Measurements from ENCODE around the gene CADM4. TPM values are rescaled to one million over a fixed set of nuclear protein-coding genes. Genes with fewer than 3 reads are reported as not detected.

The CADM4 gene
- total and polyA plus RNA-seq, 2 of the 8 experiments (the other 6 are each of a cell fraction or from before 2014, with no cell fraction given), result 13.5 to 25.0 TPM

- Histone ChIP-seq H3K23ac (ENCODE audit: insufficient read length) (no peak overlapping the region), H2AFZ (ENCODE audit: low read length) (no peak overlapping the region), H3K4me1 (replicated peaks in 1 of 4; ENCODE audit: control insufficient read depth in 3 of 4, insufficient read depth in 4 of 4, low read length in 3 of 4) (no peaks in the 10 kb centered on the region; a peak in 1 of 7 replicates), H3K9me3 (ENCODE audit: insufficient read depth in 2 of 2, low read depth in 1 of 2, low read length in 1 of 2) (no peaks in the 10 kb centered on the region), H3K4me3 (ENCODE audit: extremely low read depth in 1 of 4, insufficient read depth in 2 of 4, low read depth in 3 of 4, low read length in 4 of 4) (no peak overlapping the region), H3K4me2 (ENCODE audit: insufficient read depth in 1 of 2, low read depth in 2 of 2, low read length in 2 of 2) (no peak overlapping the region), H3K14ac (ENCODE audit: insufficient read length) (no peak overlapping the region), H3K9ac (replicated peaks in 1 of 4; ENCODE audit: extremely low read depth in 1 of 4, low read depth in 3 of 4, low read length in 3 of 4) (no peak overlapping the region), H2BK15ac (ENCODE audit: low read length) (no peak overlapping the region), H2BK5ac (ENCODE audit: low read depth, low read length) (no peak overlapping the region), H4K8ac (ENCODE audit: extremely low read depth, insufficient read depth, low read length) (no peak overlapping the region), H3K79me1 (ENCODE audit: low read depth, low read length) (no peaks in the 10 kb centered on the region; the same call in 1 of the 2 replicates), H4K91ac (replicated peaks; ENCODE audit: insufficient read length, low read length) (no peak overlapping the region), H3K27me3 (replicated peaks in 1 of 4; ENCODE audit: control insufficient read depth in 3 of 4, extremely low read depth in 1 of 4, insufficient read depth in 3 of 4, low read length in 3 of 4) (no peaks in the 10 kb centered on the region), H2BK12ac (ENCODE audit: low read depth, low read length) (no peak overlapping the region), H3K56ac (replicated peaks; ENCODE audit: insufficient read length, low read depth, low read length) (no peak overlapping the region), H3K27ac (ENCODE audit: low read depth, low read length) (no peak overlapping the region), H2BK120ac (replicated peaks; ENCODE audit: low read depth, low read length) (no peak overlapping the region), H3K4ac (replicated peaks; ENCODE audit: insufficient read length, low read depth, low read length) (no peak overlapping the region), H3K23me2 (ENCODE audit: low read depth, low read length) (no peaks in the 10 kb centered on the region), H2BK20ac (ENCODE audit: low read length) (no peak overlapping the region), H2AK5ac (ENCODE audit: low read depth, low read length) (no peak overlapping the region), H3K18ac (ENCODE audit: extremely low read depth, low read length) (no peak overlapping the region), H4K5ac (ENCODE audit: insufficient read length, low read depth, low read length) (no peak overlapping the region), H3K79me2 (ENCODE audit: control insufficient read depth in 1 of 2, insufficient read depth in 2 of 2, low read length in 2 of 2) (no peaks in the 10 kb centered on the region), H4K20me1 (replicated peaks in 1 of 2; ENCODE audit: control insufficient read depth in 1 of 2, insufficient read depth in 2 of 2, low read length in 2 of 2) (peaks cover 0 to 1% of the 10 kb centered on the region in 2 experiments), H3K36me3 (ENCODE audit: control insufficient read depth in 2 of 4, insufficient read depth in 4 of 4, low read length in 3 of 4) (peaks cover 2 to 26% (median 12%) of the 10 kb centered on the region in 4 experiments; a peak in 5 of 8 replicates)
- 96% methylated on average over 5 of the region's 6 CpGs; no CpG with 5 or more reads in 1 of the 2 experiments for WGBS, 2 experiments (ENCODE audit: extremely low coverage in 1 of 2, insufficient coverage in 1 of 2, insufficient read length in 1 of 2, insufficient replicate concordance in 2 of 2, low coverage in 1 of 2, low lambda C conversion rate in 2 of 2, missing lambda C conversion rate in 1 of 2)
- POLR2A ChIA-PET (ENCODE audit: partially characterized antibody), result interaction anchor here (1.2 to 1.4 kb wide), 2 partner anchors 12 to 13 kb away, joined by 3 read pairs; no protein-coding TSS in a partner anchor
- FAIRE-seq (no peak), DNase-seq (ENCODE audit: low read depth in 1 of 2, low spot score in 2 of 2) (no peak)
- CTCF ChIA-PET (ENCODE audit: partially characterized antibody), result interaction anchor here (0.6 to 2.7 kb wide), 4 partner anchors 12 to 62 kb away, joined by 3 to 7 read pairs (median 4); no protein-coding TSS in a partner anchor
- TF ChIP-seq RFX5 (IDR thresholded peaks at IDR 0.05; ENCODE audit: borderline replicate concordance, low read depth, low read length), result no peak
- TF ChIP-seq MAFK (IDR thresholded peaks at IDR 0.05; ENCODE audit: low read depth, low read length), result no peak
- TF ChIP-seq TEAD4 (IDR thresholded peaks at IDR 0.05; ENCODE audit: low read depth, low read length), result no peak
- no peak for TF ChIP-seq RNF2 (IDR thresholded peaks at IDR 0.05; ENCODE audit: borderline replicate concordance, low read depth, low read length, missing control alignments, poor library complexity, severe bottlenecking)
- no peak for TF ChIP-seq SP1 (IDR thresholded peaks at IDR 0.05; ENCODE audit: low read depth, low read length)
- TF ChIP-seq ZNF274 (IDR thresholded peaks at IDR 0.05; ENCODE audit: borderline replicate concordance, extremely low read depth, low read length), result no peak
- TF ChIP-seq POLR2A (IDR thresholded peaks at IDR 0.05; ENCODE audit: control extremely low read depth in 1 of 2, low read depth in 2 of 2, low read length in 2 of 2), result no peak
- no peak for TF ChIP-seq SAP30 (IDR thresholded peaks at IDR 0.05; ENCODE audit: insufficient read depth, insufficient replicate concordance, low read length)
Measured at GRCh38 chr19:43656436-43656835, 16.8 kb upstream of the CADM4 start.
